Left lobe of liver (tissue), 2 donors: ENCODE results near the gene DAND5. TPM values are rescaled to one million over a fixed set of nuclear protein-coding genes. Genes with fewer than 3 reads are reported as not detected.

Experiments
- ATAC-seq: fragments of 200-7000 bp; cut with Tn5 transposase; one replicate; pipeline ENCODE4 v1.9.1; 2020; ENCODE audit warnings: mild to moderate bottlenecking, moderate library complexity
- DNase-seq: peaks from one replicate; pipeline ENCODE4 v3.0.0-alpha.2; 2020; ENCODE audit warnings: low spot score
- total RNA-seq: library from RNA; stranded (reverse); gene quantifications from one replicate; pipeline ENCODE4 v1.2.1, GENCODE V29; 2021
- donor health status: DM: no; HTN: no; CAD: no; lungs with moderate emphysema.
- donor health status: DM: no; HTN: yes; CAD: no.

The DAND5 gene
- total RNA-seq, 1 donor from 2014 or later, result not detected

- ATAC-seq (peak; percentile 62), DNase-seq (no peak)
Observed at GRCh38 chr19:13007292-13008045, 38.1 kb downstream of the DAND5 start.

DNA sequence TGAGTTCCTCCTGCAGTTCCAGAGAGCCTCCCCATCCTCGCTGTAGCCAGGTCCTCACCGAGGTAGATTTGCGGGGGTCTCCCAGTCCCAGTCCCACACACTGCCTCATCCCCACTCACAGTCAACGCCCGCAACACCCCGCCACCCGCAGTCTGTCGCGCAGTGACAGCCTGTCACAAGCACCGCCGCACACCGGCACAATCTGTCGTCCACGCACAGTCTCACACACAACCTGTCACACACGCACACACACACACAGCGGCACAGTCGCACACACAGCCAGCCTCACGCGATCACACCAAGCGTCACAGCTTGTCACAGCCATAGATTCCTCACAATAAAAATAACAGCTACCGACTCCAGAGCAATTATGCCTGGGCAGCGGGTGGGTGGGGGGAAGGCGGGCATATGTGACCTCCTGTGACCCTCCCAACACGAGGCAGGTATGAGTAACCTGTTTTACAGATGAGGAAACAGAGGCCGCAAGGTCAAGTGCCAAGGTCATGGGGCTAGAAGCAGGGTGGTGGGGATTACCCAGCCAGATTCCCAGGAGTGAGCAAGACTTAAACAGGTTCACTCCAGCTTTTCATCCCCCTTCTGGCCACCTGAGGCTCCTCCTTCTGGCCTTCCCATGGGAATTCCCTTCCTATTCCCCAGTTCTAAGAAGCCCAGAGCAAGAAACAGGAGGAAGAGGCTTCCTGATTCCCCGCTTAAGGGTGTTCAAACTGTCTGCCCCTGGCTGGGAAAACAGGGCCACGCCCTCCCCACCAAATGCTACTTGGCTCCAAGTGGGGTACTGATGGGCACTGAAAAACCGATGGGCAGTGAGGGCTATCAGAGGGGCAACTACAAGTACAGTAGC, 39.8 kb downstream of the DAND5 start:
- ATAC-seq, result no peak
- DNase-seq, result no peak

DNA sequence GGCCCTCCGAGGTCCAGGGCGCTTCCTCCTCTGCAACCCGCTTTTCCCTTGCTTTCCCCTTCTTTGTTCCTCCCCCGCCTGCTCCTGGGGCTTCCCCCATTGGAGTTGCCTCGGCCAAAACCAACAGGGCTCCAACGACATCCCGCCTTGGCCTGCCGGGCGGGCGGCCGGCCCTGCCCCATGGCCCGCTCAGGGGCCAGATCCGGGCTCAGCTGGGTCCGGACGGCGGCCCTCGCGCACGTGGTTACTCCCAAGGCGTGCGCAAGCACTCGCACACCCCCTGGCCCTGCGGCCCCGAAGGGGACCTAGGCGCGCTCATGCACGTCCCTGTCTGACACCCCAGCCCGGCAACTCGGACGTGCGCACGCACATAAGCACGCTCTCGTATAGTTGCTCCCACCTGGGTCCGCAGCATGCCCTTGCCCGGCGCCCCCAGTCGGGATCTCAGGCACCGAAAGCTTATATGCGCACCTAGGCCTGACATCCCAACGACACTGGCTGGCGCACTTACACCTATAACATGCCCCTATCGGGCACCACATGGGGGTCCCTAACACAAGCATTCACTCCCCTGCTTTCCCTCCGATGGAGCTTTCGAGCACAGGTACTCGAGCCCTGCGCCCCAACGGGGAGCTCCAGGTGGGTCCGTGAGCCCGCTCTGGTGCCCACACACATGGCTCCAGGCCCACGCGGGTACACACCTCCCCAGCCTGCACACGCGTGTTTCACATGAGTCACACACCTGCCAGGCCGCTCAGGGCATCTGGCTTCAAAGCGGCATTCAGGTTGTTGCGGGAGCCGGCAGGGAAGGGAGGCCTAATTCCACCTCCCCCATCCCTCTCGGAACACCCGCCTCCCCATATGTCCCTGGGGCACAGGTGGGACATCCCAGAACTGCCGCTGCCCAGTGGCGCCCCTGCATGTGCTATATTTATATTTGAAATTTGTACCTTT, 40.9 kb downstream of the DAND5 start:
- DNase-seq, result peak; percentile 59
- ATAC-seq, result peak; percentile 77

DNA sequence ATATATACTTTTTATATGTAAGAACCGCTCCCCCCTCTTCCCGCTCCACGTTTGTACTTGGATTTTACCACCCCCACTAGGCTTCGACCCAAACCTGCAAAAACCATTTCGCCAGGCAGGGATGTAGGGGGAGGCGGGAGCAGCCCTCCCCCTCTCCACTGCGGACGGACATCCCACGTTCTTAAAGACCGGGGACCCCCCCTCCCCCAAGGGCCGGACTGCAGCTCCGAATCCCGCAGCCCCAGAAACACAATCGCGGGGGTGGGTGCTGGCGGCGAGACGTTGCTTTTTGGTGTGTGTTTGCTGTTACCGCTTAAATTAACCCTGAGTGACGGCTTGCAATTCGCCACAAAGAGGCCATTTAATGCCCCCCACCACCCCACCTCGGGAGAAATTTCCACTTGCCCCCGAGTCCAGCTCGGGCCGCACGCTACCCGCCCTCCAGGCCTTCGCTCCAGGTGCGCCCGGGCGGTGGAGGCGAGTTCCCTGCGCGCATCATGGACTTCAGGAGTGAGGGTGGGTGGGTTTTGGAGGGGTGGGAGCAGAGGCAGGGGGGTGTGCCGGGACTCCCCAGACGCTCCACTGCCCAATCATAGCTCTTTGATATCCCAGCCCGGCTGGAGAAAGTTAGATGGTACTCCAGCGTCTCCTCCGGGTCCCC, 41.7 kb downstream of the DAND5 start:
- DNase-seq, result no peak

GRCh38 chr19:13011653-13012389, 42.4 kb downstream of the DAND5 start:
- ATAC-seq (no peak), DNase-seq (no peak)

More for the DNA sequence above, 41.7 kb downstream of the DAND5 start:
- ATAC-seq, result no peak

- no peak for DNase-seq
- ATAC-seq, result no peak
Observed at GRCh38 chr19:13012390-13012689, 43.0 kb downstream of the DAND5 start.

GRCh38 chr19:13012690-13013608, 43.6 kb downstream of the DAND5 start:
- DNase-seq (no peak), ATAC-seq (peak; percentile 56)

- DNase-seq (no peak), ATAC-seq (no peak)
Observed at GRCh38 chr19:13013649-13014048, 44.3 kb downstream of the DAND5 start.

DNA sequence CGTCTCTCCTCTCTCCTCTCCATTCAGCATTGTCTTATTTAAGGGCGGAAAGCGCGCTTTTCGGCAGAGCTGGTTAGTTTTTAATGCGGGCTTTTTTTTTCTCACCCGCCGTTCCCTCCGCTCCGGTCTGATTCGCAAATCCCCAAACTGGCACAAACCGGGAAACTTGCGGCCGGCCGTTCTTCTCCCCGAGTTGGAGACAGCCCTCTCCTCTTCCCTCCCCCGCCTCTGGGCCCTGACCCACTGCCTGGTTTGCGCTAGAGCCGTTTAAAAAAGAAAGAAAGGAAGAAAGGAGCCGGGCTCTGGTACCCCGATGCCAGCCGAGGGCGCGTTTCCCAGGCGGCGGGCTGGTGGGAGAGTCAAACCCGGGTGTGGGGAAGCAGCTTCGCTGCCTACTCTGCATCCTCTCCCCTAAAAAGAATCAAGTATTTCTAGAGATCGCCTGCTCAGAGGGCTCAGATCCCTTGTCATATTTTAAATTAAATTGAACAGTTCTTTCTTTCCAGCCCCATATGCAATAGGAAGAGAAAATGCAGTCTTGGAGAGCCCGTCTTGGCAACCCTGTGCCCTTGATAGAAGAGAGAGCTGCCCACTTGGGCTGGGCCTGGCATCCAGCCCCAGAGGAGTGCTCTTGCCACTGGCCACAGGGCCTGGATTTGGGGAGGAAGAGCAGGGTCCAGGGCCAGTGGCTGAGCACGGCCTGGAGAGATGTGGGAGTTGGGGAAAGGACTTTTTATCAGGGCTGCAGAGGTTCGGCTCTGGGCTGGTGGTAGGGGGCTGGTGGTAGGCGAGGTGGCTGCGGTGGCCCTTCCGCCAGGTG, 44.9 kb downstream of the DAND5 start:
- ATAC-seq, result no peak
- no peak for DNase-seq

DNA sequence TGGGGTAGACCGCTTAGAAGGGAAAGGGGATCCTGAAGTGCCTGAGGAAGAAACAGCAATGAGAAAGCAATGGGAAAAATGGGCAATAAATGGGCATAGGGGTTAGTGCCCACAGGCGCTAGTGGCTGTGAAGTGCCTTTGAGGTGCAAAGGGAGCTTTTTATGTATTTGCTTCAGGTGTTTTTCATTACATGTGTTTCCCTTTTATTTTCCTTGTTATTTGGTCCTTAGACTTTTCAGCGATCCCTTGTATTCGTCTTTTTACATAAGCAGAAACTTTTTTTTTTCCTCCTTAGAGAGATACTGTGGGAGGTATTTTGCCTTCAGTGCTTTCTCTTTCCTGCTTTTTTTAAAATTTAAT, 45.5 kb downstream of the DAND5 start:
- DNase-seq, result no peak
- ATAC-seq, result no peak

- no peak for ATAC-seq
- no peak for DNase-seq
Observed at GRCh38 chr19:13015361-13016223, 46.2 kb downstream of the DAND5 start.

DNA sequence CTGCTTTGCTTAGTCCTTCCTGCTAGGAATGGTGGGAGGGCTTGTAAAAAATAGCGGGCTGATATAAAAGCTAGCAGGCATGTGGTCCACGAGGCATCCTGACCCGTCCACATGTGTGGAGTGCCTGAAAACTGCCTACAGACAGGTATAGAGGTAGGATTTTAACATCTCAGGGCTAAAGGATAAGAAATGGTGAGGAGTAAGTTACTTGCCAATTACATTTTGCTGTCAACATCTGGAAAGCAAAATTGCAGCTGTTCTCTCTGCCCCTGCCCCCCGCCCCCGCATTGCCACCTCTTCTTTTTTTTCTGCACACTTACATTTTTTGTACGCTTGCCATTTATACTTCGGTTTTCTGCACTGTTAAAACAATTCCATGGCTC, 46.9 kb downstream of the DAND5 start:
- ATAC-seq (no peak), DNase-seq (no peak)

DNA sequence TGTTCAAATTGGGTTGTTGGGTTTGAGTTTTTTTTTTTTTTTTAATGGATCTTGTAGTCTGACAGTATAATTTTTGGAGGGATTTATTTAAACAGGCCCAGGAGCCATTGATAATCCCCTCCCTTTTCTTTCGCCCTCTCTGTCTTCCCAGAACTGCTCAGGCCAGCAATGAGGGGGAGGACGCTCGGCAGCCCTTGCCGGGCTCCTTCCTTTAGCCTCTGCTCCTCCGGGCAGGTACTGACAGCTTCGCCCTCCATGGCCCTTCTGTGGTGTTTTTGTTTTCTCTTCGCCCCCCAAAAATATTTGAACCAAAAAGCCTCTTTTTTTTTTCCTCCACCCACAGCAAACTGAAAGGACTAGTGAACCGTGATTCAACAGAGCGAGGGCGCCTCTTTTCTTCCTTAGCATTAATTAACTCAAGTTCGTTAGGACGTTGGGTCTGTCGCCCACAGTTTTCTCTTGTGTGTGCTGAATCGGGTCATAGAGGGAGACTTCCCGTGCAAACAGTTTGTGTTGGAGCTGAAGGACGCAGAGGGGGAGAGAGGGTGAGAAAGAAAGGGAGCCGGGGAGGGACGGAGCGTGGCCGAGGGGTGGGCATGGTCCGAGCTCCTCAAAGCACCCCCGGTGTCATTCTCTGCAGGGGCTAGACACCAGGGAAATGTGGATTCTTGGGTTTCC, 47.4 kb downstream of the DAND5 start:
- DNase-seq, result no peak
- ATAC-seq, result no peak

GRCh38 chr19:13017306-13018034, 48.1 kb downstream of the DAND5 start:
- DNase-seq (no peak), ATAC-seq (no peak)

GRCh38 chr19:13018035-13018914, 48.9 kb downstream of the DAND5 start:
- DNase-seq (no peak), ATAC-seq (peak; percentile 40)
